KOPT-K1 (cell line): ENCODE data around the gene GPRIN1.

Experiments used
- H3K27ac ChIP-seq: fragments of 200-600 bp; sonication (generic); 2 replicates; pipeline ENCODE4 v1.5.1; 2016; ENCODE audit warnings: antibody characterized with exemption, mild to moderate bottlenecking, low read depth, low read length; ENCODE audit not compliant: poor library complexity, severe bottlenecking
- H3K36me3 ChIP-seq: fragments of 200-600 bp; sonication (generic); 2 replicates; pipeline ENCODE4 v1.5.1; 2017; ENCODE audit warnings: antibody characterized with exemption, mild to moderate bottlenecking, low read length, moderate library complexity; ENCODE audit not compliant: insufficient read depth
- H3K9me3 ChIP-seq: fragments of 200-600 bp; sonication (generic); 2 replicates; pipeline ENCODE4 v1.5.1; 2017; ENCODE audit warnings: antibody characterized with exemption, low read length, mild to moderate bottlenecking; ENCODE audit not compliant: insufficient read depth, poor library complexity, severe bottlenecking

GPRIN1 gene

DNA sequence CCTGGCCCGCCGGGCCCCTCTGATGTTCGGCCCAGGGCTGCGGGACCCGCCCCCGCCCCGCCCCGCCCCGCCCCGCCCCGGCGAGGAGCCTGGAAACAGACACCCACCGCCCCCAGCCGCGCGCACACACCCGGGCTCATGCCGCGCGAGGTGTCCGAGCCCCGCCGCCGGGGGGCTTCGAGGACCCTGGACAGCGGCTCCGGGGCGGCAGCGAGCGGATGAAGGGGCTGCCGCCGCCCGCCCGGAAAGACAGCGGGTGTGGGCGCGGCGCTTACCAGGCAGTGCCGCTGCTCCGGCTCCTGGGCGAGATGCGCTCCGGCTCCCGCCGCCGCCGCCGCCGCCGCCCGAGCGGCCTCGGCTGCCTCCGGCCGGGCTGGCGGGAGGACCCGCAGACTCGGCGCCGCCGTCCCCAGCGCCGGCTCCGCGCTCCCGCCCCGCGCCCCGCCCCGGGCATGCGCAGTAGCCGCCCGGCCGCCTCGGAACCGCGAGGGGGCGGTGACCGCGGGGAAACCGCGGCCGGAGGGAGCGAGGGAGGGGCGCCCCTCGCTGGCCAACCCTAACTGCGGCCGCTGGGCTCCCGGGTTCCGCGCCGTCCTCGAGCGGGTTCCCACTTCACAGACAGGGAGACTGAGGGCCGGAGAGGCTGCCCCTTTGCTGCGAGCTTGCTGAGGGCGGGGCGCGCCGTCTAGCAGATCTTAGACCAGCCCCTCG lies at the start of gene GPRIN1:
GPRIN1 (minus strand) TSS at position 433 of the 711 bp plus-strand sequence. CDS start 10,322 bp downstream, outside the sequence.
- Histone ChIP-seq H3K9me3 (no peaks in the 10 kb centered on the region), H3K27ac (no peak within 1 kb of the TSS), H3K36me3 (no peaks in the 10 kb centered on the region)

DNA sequence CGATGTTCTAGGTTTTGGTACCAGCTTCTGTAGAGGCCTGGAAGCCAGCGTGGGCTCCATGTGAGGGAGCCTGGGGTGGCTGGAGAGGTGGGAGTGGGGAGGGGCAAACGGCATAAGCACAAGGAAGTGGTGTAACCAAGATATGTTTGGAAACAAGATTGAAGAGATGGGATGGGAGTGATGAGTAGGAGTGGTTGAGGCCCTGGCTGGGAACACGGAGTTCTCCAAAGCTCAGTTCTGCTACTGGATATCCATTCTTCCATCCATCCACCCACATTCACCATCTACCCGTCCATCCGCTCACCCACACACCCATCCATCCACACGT lies 49.5 kb upstream of the GPRIN1 start:
- Histone ChIP-seq H3K36me3 (no peaks in the 10 kb centered on the region), H3K27ac (peak overlapping the region; percentile 40), H3K9me3 (no peaks in the 10 kb centered on the region)

DNA sequence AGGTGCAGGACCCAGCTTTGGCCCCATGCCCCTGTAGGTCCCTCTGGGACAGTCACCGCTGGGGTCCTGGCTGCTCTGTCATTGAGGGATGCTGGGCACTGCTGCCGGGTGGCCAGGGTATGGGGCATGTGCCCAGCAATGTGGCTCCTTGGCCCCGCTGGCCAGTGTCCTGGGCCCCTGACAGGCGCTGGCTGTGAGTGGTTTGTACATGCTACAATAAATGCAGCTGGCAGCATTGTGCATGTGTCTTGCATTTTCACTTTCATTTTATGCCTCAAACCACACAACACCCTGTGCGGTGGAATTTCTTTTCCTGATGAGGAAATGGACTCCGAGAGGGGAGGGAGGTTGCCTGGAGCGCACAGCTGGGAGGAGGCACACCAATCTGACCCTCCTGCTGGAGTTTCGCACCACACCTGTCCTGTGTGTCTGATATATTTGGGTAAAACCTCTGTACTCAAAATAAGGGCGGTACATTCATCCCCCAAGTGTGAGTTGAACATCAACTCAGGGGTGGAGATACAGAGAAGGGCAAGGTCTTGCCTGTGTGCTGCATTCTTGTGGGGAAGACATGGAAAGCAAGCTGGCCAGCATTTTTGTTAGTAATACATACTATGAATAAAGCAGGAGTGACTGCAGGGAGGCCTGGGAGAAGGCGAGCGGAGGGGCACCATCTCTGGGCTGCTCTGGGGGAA lies 49.0 kb upstream of the GPRIN1 start:
- Histone ChIP-seq H3K27ac (peak overlapping the region; percentile 40), H3K36me3 (no peaks in the 10 kb centered on the region), H3K9me3 (no peaks in the 10 kb centered on the region)

DNA sequence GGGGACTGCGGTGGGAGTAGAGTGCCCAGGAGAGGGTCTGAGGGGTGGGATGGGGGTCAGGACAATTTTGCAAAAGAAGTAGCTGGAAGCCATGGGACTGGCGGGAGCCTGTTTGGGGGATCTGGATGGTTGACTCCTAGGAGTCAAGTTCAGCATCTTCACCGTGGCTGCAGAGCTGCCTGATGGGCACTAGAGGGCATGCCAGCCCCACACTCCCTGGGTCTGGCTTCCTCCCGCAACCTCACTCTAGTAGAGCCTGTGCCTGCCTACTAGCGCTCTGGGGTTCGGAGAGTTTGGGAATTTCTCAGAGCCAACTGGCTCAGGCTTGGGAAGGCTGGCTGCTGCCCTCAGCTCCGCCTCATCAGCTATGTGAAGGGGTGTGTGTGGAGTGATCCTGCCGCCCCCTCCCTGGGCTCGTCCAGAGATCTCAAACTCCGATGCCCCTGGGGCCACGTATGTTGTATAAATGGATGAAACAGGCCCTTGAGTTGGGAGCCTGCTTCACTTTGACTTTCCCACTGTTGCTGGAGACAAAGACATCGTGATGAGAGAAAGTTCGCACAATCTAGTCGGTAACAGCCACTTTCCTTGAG lies 48.1 kb upstream of the GPRIN1 start:
- Histone ChIP-seq H3K36me3 (peaks cover 5% of the 10 kb centered on the region; the same call in 1 of the 2 replicates), H3K27ac (peak overlapping the region; percentile 40), H3K9me3 (no peaks in the 10 kb centered on the region)

DNA sequence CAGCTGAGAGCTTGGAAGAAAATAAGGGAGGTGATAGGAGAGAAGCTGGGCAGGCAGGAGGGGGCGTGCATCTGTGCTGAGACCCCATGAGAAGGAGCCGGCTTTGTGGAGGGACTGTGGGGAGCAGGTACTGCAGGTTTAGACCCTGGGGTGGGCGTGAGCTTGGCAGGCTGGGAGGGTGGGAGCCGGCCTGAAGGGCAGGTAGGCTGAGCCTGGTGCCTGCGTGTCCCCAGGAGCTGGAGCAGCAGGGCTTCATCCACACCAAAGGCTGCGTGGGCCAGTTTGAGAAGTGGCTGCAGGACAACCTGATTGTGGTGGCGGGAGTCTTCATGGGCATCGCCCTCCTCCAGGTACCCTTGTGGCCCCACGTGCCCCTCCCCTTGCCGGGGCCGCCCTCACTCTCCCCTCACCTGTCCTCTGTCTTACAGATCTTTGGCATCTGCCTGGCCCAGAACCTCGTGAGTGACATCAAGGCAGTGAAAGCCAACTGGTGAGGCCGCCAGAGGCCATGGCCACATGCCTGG lies 46.6 kb upstream of the GPRIN1 start:
- Histone ChIP-seq H3K36me3 (peaks cover 5% of the 10 kb centered on the region; the same call in 1 of the 2 replicates), H3K9me3 (no peaks in the 10 kb centered on the region), H3K27ac (no peak overlapping the region)

DNA sequence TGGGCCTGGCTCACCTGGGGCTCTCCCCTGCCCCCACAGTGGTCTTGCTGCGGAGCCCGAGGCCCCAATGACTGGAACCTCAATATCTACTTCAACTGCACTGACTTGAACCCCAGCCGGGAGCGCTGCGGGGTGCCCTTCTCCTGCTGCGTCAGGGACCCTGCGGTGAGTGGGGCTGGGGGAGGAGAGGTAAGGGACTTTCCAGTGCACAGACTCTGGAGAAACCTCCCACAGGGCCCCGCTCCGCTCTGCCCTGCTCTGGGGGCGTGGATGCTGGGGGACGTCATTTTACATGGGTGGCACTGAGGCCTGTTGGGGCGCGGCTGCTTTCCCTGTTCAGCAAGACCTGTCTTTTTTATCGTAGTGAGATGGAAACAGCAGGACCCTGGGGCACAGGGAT lies 44.9 kb upstream of the GPRIN1 start:
- H3K36me3 ChIP-seq, result peaks cover 5% of the 10 kb centered on the region; the same call in 1 of the 2 replicates
- no peaks in the 10 kb centered on the region for H3K9me3 ChIP-seq
- H3K27ac ChIP-seq, result no peak overlapping the region

DNA sequence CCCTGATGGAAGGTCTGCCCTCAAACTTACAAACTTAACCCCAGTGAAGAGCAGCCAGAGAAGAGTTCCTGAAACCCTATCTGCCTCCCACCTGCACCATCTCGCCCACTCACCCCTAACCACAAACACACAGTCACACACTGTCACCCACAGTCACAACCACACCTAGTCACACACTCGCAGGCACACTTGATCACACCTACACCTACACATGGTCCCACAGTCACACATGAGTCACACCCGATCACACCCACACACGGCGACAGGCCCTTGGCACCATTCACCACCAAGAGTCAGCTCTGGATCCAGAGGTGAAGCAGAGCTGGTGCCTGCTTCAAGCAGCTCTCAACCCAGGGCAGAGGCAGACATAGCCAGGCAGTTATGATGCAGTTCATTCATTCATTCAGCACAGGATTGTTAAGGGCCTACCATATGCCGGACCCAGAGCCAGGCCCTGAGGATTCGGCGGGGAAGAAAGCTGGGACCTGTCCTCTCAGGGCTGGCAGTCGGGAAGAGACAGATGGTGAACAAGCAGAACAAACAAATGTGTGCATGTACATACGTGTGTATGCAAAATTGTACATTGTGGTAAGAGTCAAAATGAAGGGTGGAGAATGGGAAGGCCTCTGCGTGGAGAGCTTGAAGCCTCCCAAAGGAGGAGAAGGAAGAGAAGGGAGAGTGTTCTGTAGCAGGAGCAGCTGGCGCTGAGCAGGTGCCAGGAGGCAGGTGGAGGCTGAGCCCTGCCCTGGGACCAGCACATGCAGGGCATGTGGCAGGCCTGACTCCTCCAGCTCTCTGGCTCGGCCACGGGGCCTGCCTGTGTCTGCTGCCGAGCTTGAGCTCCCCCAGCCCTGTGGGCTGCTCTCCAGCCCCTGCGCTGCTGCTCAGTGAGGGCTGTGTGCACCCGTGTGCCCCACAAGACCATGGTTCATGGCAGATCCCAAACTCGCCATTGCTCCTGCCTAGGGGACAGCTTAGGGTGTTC lies 43.7 kb upstream of the GPRIN1 start:
- Histone ChIP-seq H3K9me3 (no peaks in the 10 kb centered on the region), H3K36me3 (peaks cover 5% of the 10 kb centered on the region; the same call in 1 of the 2 replicates), H3K27ac (no peak overlapping the region)

DNA sequence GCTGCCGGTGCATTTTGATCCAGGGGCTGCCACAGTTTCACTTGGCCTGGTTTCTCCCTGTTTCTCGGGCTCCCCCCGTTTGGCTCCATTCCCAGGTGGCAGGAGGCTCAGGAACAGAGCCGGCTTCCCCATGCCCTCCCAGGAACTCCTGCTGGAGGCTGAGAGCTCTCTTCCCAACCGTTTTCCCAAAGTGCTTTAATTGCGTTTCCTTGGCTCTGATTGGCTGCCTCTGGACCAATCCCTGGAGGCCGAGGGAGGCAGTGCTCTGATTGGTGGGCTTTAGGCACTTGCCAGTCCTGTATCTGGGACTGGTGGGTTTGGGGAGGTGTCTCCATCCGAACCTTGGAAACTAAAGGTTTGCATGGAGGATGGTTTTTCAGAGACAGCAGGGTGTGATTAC lies 42.2 kb upstream of the GPRIN1 start:
- Histone ChIP-seq H3K36me3 (peaks cover 5% of the 10 kb centered on the region; the same call in 1 of the 2 replicates), H3K27ac (no peak overlapping the region), H3K9me3 (no peaks in the 10 kb centered on the region)

DNA sequence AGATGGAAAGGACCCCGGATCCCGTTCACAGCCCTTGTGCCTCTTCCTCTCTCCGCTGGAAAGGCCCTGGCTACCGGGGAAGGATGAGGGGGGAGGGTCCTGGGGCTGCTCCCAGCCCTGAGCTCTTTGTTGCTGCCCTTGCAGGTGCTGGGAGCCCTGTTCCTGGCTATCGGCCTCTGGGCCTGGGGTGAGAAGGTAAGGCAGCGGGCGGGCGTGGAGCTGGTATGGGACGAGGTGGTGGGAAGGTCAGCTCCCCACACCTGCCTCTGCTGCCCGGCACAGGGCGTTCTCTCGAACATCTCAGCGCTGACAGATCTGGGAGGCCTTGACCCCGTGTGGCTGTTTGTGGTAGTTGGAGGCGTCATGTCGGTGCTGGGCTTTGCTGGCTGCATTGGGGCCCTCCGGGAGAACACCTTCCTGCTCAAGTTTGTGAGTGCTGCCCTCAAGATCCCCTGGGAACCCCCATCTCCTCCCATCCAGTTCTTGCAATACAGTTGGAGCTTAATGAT lies 41.6 kb upstream of the GPRIN1 start:
- no peaks in the 10 kb centered on the region for H3K9me3 ChIP-seq
- no peak overlapping the region for H3K27ac ChIP-seq
- H3K36me3 ChIP-seq, result peaks cover 5% of the 10 kb centered on the region; the same call in 1 of the 2 replicates

DNA sequence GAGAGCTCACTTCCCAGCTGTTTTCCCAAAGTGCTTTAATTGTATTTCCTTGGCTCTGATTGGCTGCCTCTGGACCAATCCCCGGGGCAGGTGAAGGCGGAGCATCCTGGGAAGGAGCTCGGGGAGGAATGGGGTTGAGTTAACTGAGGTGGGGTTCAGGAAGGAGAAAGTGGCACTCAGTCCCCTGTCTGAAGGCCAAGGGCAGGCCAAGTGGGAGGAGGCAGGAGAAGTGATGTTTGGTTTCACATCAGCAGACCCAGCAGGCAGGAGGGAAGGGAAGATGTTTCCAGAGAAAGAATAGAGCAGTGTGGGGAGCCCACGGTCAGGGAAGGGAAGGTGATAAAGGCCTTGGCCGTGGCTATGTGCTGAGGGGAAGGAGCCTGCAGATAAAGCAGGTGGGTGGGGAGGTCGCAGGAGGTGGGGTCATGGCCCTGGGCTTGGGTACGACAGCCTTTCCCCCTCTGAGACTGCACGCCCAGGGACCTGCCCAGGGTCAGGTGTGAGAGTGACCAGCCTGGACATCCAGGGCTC lies 40.5 kb upstream of the GPRIN1 start:
- Histone ChIP-seq H3K27ac (no peak overlapping the region), H3K9me3 (no peaks in the 10 kb centered on the region), H3K36me3 (peaks cover 5% of the 10 kb centered on the region; the same call in 1 of the 2 replicates)

DNA sequence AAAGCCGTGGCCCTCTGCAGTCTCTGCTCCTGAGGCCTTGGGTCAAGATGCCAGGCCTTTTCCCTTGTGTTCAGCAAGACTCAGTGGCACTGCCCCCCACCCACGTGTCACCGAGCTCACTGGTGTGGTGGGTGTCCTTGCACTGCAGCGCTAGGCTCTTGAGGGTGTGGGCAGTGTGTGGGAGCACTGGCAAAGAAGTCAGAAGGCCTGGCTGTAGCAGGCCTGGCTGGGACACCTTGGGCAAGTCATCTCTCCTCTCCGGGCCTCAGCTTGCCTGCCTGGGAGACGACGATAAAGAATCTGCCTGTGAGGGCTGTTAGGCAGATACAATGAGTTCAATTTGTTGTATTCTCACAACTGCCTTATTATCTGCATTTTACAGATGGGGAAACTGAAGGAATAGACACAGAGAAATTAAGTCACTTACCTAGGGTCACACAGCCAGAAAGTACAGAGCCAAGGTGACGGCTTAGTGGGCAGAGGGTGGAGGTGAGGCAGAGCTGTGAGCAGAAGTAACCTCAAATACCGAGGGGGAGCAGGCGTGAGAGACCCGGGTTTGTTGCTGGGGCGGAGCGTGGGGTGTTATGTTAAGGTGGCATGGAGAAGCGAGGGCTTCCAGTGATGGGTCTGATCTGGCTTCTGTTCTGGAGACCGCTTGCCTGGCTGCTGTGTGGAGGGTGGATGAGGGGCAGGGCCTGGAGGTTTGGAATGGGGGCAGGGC lies 38.7 kb upstream of the GPRIN1 start:
- no peaks in the 10 kb centered on the region for H3K9me3 ChIP-seq
- H3K27ac ChIP-seq, result no peak overlapping the region
- peaks cover 5% of the 10 kb centered on the region; the same call in 1 of the 2 replicates for H3K36me3 ChIP-seq

DNA sequence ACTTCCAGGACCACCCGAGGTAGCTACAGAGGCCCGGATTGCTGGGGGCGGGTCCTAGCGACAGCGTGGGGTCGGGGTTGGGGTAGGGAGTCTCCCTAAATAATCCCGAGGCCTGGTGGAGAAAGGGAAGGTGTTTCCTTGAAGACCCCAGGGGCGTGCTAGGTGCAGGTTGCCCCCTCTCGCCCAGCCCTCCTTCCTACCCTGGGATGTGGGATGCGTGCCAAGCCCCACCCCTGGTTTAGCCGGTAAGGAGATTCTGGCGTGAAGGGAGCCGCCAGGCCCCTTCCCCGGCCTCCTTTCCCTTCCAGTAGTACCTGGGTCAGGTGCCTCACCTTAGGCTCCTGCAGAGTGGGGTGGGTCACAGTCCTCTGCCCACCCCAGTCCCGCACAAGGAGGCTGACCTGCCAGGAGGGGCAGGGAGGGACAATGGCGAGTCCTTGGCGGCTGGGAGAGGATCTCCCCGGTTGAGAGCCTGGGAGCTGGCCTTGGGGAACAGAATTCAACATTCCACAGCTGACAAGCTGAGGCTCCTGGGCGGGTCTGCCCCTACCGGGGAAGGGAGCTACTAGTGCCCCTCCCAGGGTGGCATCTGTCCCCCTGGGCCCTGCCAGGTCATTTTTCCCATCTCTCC lies 38.0 kb upstream of the GPRIN1 start:
- Histone ChIP-seq H3K27ac (peak overlapping the region; percentile 55), H3K9me3 (no peaks in the 10 kb centered on the region)

More for the DNA sequence above, 38.0 kb upstream of the GPRIN1 start:
- no peaks in the 10 kb centered on the region for H3K36me3 ChIP-seq
